Measurements from ENCODE around the gene SLC25A11. TPM values are rescaled to one million over a fixed set of nuclear protein-coding genes. Genes with fewer than 3 reads are reported as not detected.

SLC25A11 gene
- total RNA-seq, 2 donors from 2014 or later = 73.1 to 116 TPM

DNA sequence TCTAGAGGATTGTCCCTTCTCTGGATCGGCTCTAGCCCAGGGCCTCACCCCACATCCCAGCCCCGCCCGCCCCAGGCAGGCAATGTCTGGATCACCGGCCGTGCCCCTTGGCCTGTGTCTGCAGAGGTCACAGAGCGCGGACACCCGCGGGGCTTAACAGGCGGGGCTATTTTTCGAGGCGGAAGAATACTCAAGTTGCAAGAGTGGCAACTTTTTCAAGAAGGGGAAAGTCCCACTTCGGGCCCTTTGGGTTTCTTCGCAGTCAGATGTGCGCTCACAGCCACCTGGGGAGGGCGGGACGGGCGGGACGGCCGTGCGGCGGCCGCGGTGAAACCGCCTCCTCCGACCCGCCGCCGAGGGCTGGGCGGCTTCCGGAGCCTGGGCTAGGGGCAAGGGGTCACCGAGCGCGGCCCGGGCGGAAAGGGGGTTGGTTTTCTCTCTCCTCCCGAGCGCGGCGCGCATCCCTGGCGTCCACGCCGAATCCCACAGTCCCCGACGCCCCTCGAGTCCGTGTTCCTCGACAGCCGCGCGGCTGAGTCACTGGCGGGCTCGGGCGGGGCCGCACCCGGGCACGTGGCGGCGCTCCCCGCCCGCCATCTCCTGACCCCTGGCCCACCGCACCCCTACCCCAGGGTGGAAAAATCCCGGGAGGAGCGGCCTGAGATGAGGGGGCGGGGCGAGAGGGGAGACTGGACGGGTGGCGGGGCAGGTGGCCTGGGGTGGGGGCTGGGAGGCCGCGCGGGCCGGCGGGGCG is 9.7 kb upstream of the SLC25A11 start:
- H3K9me3 ChIP-seq = no peaks in the 10 kb centered on the region
- peaks cover 12% of the 10 kb centered on the region for H3K4me1 ChIP-seq
- peak; percentile 90 for DNase-seq
- peaks cover 5% of the 10 kb centered on the region for H3K36me3 ChIP-seq
- intact Hi-C loops (cut with DNase I) = no loop called here
- H3K27ac ChIP-seq = peak overlapping the region; percentile 98
- peak overlapping the region; percentile 81 to 99 for H3K9ac ChIP-seq (ENCODE audit: low read depth in 2 of 2, low read length in 2 of 2)
- H3K4me3 ChIP-seq = peak overlapping the region; percentile 89
- TF ChIP-seq, protein P1, sequence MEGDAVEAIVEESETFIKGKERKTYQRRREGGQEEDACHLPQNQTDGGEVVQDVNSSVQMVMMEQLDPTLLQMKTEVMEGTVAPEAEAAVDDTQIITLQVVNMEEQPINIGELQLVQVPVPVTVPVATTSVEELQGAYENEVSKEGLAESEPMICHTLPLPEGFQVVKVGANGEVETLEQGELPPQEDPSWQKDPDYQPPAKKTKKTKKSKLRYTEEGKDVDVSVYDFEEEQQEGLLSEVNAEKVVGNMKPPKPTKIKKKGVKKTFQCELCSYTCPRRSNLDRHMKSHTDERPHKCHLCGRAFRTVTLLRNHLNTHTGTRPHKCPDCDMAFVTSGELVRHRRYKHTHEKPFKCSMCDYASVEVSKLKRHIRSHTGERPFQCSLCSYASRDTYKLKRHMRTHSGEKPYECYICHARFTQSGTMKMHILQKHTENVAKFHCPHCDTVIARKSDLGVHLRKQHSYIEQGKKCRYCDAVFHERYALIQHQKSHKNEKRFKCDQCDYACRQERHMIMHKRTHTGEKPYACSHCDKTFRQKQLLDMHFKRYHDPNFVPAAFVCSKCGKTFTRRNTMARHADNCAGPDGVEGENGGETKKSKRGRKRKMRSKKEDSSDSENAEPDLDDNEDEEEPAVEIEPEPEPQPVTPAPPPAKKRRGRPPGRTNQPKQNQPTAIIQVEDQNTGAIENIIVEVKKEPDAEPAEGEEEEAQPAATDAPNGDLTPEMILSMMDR (IDR thresholded peaks at IDR 0.05) = no peak
- no peaks in the 10 kb centered on the region for H3K27me3 ChIP-seq

DNA sequence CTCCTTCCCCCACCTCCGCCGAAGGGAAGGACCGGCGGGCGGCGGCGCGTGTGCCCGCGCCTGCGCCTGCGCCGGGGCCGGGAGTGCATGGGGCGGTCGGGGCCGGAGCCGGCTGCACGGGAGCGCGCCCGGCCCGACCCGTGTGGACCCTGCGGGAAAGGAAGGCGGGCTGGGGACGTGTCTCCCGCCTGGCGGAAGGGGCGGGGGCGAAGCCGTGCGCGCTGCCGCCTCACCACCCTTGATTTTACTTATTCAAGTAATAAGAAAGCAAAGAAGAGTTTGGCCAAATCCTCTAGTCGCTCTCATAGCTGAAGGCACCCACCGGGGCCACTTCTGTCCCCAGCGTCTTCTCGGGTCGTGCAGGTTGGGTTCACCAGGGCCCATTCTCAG is 9.1 kb upstream of the SLC25A11 start:
- no peaks in the 10 kb centered on the region for H3K27me3 ChIP-seq
- H3K36me3 ChIP-seq = peaks cover 11% of the 10 kb centered on the region
- H3K9ac ChIP-seq (ENCODE audit: low read depth in 2 of 2, low read length in 2 of 2) = peak overlapping the region; percentile 81 to 99
- peaks cover 12% of the 10 kb centered on the region for H3K4me1 ChIP-seq
- H3K27ac ChIP-seq = peak overlapping the region; percentile 98
- intact Hi-C loops (cut with DNase I) = no loop called here
- DNase-seq = peak; percentile 83
- TF ChIP-seq, protein P1 (IDR thresholded peaks at IDR 0.05) = no peak
- H3K9me3 ChIP-seq = no peaks in the 10 kb centered on the region
- peak overlapping the region; percentile 89 for H3K4me3 ChIP-seq

DNA sequence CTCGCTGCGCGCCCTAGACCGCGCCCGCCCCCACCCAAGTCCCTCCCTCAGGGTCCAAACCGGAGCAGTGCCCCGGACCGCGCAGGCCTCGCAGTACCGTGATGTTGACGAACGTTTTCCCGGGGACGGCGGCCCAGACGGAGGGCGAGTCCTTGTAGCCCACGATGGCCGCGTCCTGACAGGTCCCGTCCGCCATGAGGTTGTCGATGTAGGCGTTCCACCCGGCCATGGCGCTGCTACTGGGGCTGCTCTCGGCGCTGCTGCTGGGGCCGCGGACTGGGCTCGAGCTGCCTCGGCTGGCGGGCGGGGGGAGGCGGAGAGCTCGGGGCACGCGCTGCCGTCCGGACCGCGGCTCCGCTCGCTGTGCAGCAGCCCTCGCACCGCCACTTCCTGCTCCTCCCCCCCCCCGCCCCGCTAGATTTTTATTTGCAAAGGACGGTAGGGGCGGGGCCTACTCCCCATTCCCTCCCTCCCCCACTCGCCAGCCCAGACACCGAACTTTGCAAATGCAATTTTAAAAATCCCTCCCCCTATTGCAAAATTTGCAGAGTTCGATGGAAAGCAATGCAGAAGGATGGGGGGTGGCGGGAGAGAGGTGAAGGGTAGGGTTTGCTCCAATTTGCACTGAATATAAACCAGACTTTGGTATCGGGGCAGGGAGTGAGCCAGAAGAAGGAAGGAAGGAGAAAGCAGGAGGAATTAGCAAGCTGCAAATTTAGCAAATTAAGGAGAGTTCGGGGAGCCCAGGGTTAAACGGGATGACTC is 8.5 kb upstream of the SLC25A11 start, which contains the start of gene PFN1:
Gene PFN1 (minus strand): TSS at position 365 of the 765 bp plus-strand sequence. CDS start 136 bp downstream, at position 229.
- peak; percentile 95 for DNase-seq
- H3K4me1 ChIP-seq = peaks cover 12% of the 10 kb centered on the region
- peak within 1 kb of the TSS; percentile 99 for H3K9ac ChIP-seq (ENCODE audit: low read depth in 2 of 2, low read length in 2 of 2)
- no peaks in the 10 kb centered on the region for H3K27me3 ChIP-seq
- intact Hi-C loops (cut with DNase I) = no loop called here
- peaks cover 14% of the 10 kb centered on the region for H3K36me3 ChIP-seq
- H3K9me3 ChIP-seq = no peaks in the 10 kb centered on the region
- TF ChIP-seq, protein P1 (IDR thresholded peaks at IDR 0.05) = no peak
- peak within 1 kb of the TSS; percentile 89 for H3K4me3 ChIP-seq
- H3K27ac ChIP-seq = peak within 1 kb of the TSS; percentile 98

DNA sequence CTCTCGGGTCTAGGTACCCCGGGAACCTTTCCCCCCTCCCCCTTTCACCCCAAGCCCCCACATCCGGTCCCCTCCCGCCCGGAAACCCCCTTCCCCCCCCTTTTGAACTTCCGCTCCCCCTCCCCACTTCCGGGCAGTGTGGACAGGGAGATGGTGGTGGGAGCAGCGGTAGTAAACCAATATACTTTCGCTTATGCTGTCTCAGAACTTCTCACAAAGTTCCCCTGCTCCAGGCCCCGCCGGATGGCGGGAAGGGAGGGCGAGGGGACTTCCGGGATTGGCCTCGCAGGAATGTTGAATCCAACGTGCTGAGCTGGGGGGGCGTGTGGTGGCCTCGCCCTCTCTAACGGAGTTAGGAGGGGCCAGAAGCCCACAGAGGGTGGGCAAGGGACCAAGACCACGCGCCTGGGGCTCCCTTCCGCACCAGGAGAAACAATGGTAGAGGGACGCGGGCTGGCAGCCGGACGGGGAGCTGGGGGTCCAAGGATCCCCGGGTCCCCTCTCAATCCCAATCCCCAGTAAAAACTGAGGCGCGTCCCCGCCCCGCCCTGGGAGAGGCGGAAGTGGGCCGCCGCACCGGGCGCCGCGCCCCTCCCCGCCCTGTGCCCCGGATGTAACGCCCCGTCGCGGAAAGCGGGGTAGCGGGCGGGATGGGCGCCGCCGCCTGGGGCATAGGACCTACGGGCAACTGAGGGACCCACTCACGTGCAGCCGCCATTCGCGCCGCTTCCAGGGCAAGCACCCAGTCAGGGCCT is 7.7 kb upstream of the SLC25A11 start:
- H3K27ac ChIP-seq = peak overlapping the region; percentile 98
- peak overlapping the region; percentile 89 for H3K4me3 ChIP-seq
- intact Hi-C loops (cut with DNase I) = no loop called here
- H3K9me3 ChIP-seq = no peaks in the 10 kb centered on the region
- H3K4me1 ChIP-seq = peaks cover 12% of the 10 kb centered on the region
- peak; percentile 80 for DNase-seq
- H3K27me3 ChIP-seq = no peaks in the 10 kb centered on the region
- H3K9ac ChIP-seq (ENCODE audit: low read depth in 2 of 2, low read length in 2 of 2) = peak overlapping the region; percentile 99
- H3K36me3 ChIP-seq = peaks cover 14% of the 10 kb centered on the region
- TF ChIP-seq, protein P1 (IDR thresholded peaks at IDR 0.05) = no peak

DNA sequence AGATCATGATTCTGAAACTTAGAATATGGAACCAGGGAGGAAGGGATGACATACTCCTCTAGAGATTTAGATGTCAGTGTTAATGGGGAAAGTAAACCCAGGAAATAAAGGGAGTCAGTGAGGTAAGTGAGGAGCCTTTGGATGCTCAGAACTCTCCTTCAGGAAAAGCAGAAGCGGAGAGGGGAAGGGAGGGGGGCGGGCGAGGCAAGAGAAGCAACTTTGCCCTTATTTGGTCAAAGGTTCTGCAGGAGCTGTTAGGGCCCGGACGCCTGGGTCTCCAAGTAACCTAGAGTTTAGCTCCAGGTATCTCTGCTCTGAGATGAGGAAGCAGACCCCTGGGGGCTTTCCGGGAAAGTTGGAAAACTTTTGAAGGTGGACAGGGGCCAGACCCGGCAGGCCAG is 7.2 kb upstream of the SLC25A11 start:
- H3K9me3 ChIP-seq = no peaks in the 10 kb centered on the region
- TF ChIP-seq, protein P1 (IDR thresholded peaks at IDR 0.05) = no peak
- intact Hi-C loops (cut with DNase I) = no loop called here
- peaks cover 12% of the 10 kb centered on the region for H3K4me1 ChIP-seq
- H3K9ac ChIP-seq (ENCODE audit: low read depth in 2 of 2, low read length in 2 of 2) = peak overlapping the region; percentile 41 to 99
- peaks cover 14% of the 10 kb centered on the region for H3K36me3 ChIP-seq
- no peaks in the 10 kb centered on the region for H3K27me3 ChIP-seq
- peak overlapping the region; percentile 89 for H3K4me3 ChIP-seq
- DNase-seq = no peak
- peak overlapping the region; percentile 98 for H3K27ac ChIP-seq
